ENCODE results near the gene FHOD3. TPM values are rescaled to one million over a fixed set of nuclear protein-coding genes. Genes with fewer than 3 reads are reported as not detected.

Gene FHOD3
- total and polyA plus RNA-seq, 2 of the 13 experiments (the other 11 are each of a cell fraction or from before 2014, with no cell fraction given), result 0.07 TPM; not detected in 1

- WGBS (ENCODE audit: low lambda C conversion rate), result 45% methylated on average over 2 of the region's 2 CpGs
- CTCF ChIA-PET (ENCODE audit: low intra/inter-chr PET ratio, low total read pairs), result no interaction called here
- no peak overlapping the region for H3K4me3 ChIP-seq (replicated peaks in 1 of 3; ENCODE audit: insufficient read depth in 1 of 3, low read depth in 2 of 3, low read length in 3 of 3)
- H4K20me1 ChIP-seq (ENCODE audit: insufficient read depth, low read length), result no peaks in the 10 kb centered on the region
- in situ Hi-C loops (cut with HindIII; ENCODE audit: extremely low pct_ligation_motif_present, low pct_unique_long_range_greater_than_20kb), result no loop called here
- no peak for ATAC-seq
- POLR2A ChIA-PET, result no interaction called here
- DNase-seq (ENCODE audit: low spot score), result no peak
- no peak overlapping the region for H3K27ac ChIP-seq (ENCODE audit: extremely low read length, insufficient read depth, low read length)
- TF ChIP-seq SCMH1 (CRISPR knock-in tag; IDR thresholded peaks at IDR 0.05; ENCODE audit: borderline replicate concordance), result no peak
- TF ChIP-seq SIX1 (CRISPR knock-in tag; IDR thresholded peaks at IDR 0.05; ENCODE audit: borderline replicate concordance), result no peak
- no peak for TF ChIP-seq ZNF44 (CRISPR knock-in tag; IDR thresholded peaks at IDR 0.05)
- TF ChIP-seq ATAD3A (CRISPR knock-in tag; IDR thresholded peaks at IDR 0.05), result no peak
- TF ChIP-seq ZNF749 (CRISPR knock-in tag; IDR thresholded peaks at IDR 0.05; ENCODE audit: borderline replicate concordance), result no peak
- TF ChIP-seq PBX3 (CRISPR knock-in tag; IDR thresholded peaks at IDR 0.05; ENCODE audit: borderline replicate concordance), result no peak
- TF ChIP-seq FLYWCH1 (CRISPR knock-in tag; IDR thresholded peaks at IDR 0.05), result no peak
- no peak for TF ChIP-seq E2F5 (CRISPR knock-in tag; conservative IDR thresholded peaks at IDR 0.05)
- TF ChIP-seq GZF1 (CRISPR knock-in tag; IDR thresholded peaks at IDR 0.05), result no peak
- TF ChIP-seq ZNF816 (CRISPR knock-in tag; IDR thresholded peaks at IDR 0.05; ENCODE audit: borderline replicate concordance), result no peak
- TF ChIP-seq ZNF713 (CRISPR knock-in tag; IDR thresholded peaks at IDR 0.05), result no peak
- TF ChIP-seq DPF2 (CRISPR knock-in tag; IDR thresholded peaks at IDR 0.05; ENCODE audit: borderline replicate concordance, low read depth), result no peak
- TF ChIP-seq YY1 (IDR thresholded peaks at IDR 0.05; ENCODE audit: insufficient read depth, insufficient replicate concordance, low read depth, low read length), result no peak
- no peak for TF ChIP-seq ELK4 (CRISPR knock-in tag; IDR thresholded peaks at IDR 0.05; ENCODE audit: borderline replicate concordance)
- no peak for TF ChIP-seq ZNF576 (CRISPR knock-in tag; IDR thresholded peaks at IDR 0.05)
- TF ChIP-seq SKIL (CRISPR knock-in tag; IDR thresholded peaks at IDR 0.05; ENCODE audit: borderline replicate concordance), result no peak
- TF ChIP-seq CENPT (CRISPR knock-in tag; IDR thresholded peaks at IDR 0.05; ENCODE audit: low read depth), result no peak
- no peak for TF ChIP-seq SATB2 (CRISPR knock-in tag; IDR thresholded peaks at IDR 0.05)
- no peak for TF ChIP-seq KLF11 (CRISPR knock-in tag; IDR thresholded peaks at IDR 0.05)
- TF ChIP-seq RFXAP (CRISPR knock-in tag; IDR thresholded peaks at IDR 0.05; ENCODE audit: borderline replicate concordance), result no peak
- H3K79me2 ChIP-seq (ENCODE audit: insufficient read depth, low read length), result no peaks in the 10 kb centered on the region
- H3K27me3 ChIP-seq (ENCODE audit: control insufficient read depth in 1 of 2, insufficient read depth in 2 of 2, low read length in 2 of 2), result peaks cover 0 to under 1% of the 10 kb centered on the region in 2 experiments; a peak in 1 of 5 replicates
- H2AFZ ChIP-seq (ENCODE audit: low read length), result no peak overlapping the region
- H3K9ac ChIP-seq (ENCODE audit: insufficient read depth, low read depth, low read length), result no peak overlapping the region
- intact Hi-C loops (cut with micrococcal nuclease; ENCODE audit: unreplicated experiment), result no loop called here
- H3K4me2 ChIP-seq (ENCODE audit: low read depth, low read length), result no peak overlapping the region
- no peaks in the 10 kb centered on the region for H3K9me3 ChIP-seq (ENCODE audit: low read length)
- no peaks in the 10 kb centered on the region for H3K4me1 ChIP-seq (ENCODE audit: insufficient read depth, low read length)
- H3K36me3 ChIP-seq (replicated peaks in 1 of 2; ENCODE audit: control insufficient read depth in 1 of 2, insufficient read depth in 2 of 2, low read length in 2 of 2), result no peaks in the 10 kb centered on the region
- BruUV-seq (replicated peaks), result no TSS peak
- no peak for FAIRE-seq
These were observed 304.6 kb downstream of the FHOD3 start for GRCh38 chr18:36602071-36602470.

Measured in HepG2 (cell line).